Prostate gland (tissue), 2 donors: ENCODE measurements around the gene UBALD2. TPM values are rescaled to one million over a fixed set of nuclear protein-coding genes. Genes with fewer than 3 reads are reported as not detected.
A peak's percentile ranks its signal among the peaks of the same experiment; 100 is the strongest.
"Not testable (repeated sequence)": the region's sequence is repeated elsewhere in the genome, so short reads cannot be mapped to it uniquely, and the experiment has no call there.

Experiments
- DNase-seq: peaks from one replicate; pipeline ENCODE4 v3.0.0-alpha.2; 2019; ENCODE audit warnings: low spot score
- H3K27ac ChIP-seq, 2 donors: fragments of 200-600 bp; sonication (generic); 2 replicates each; pipeline ENCODE4 v1.5.1; 2017 to 2019
- H3K27me3 ChIP-seq: fragments of 200-600 bp; sonication (generic); replicated peaks from 2 replicates; pipeline ENCODE4 v1.5.1; 2019; ENCODE audit not compliant: insufficient read depth
- H3K36me3 ChIP-seq, 2 donors: fragments of 200-600 bp; sonication (generic); 1 replicate in 1 of 2; 2 replicates in 1 of 2; pipeline versions ENCODE4 v1.5.1 to v1.8.1; 2017 to 2019
- H3K4me1 ChIP-seq: fragments of 200-600 bp; sonication (generic); replicated peaks from 2 replicates; pipeline ENCODE4 v1.5.1; 2019
- H3K4me3 ChIP-seq, 2 donors: fragments of 200-600 bp; sonication (generic); 2 replicates each; pipeline ENCODE4 v1.5.1; 2017 to 2019
- H3K9me3 ChIP-seq: fragments of 200-600 bp; sonication (generic); 2 replicates; pipeline ENCODE4 v1.5.1; 2017
- POLR2A ChIP-seq: fragments of 450-650 bp; IDR thresholded peaks from one replicate; pipeline ENCODE4 v1.6.1; 2016; ENCODE audit warnings: antibody characterized with exemption, mild to moderate bottlenecking
- POLR2AphosphoS5 ChIP-seq: sonication (generic); formaldehyde crosslinking; IDR thresholded peaks from one replicate; pipeline ENCODE4 v1.6.1; 2017; ENCODE audit warnings: antibody characterized with exemption
- WGBS: methylation state at CpG from one replicate; pipeline ENCODE4 v1.1.5; 2018; 5-methylcytosine and 5-hydroxymethylcytosine counted together
- intact Hi-C: fragments of 100-400 bp; cut with DNase I; formaldehyde crosslinking; loops from one replicate; pipeline ENCODE4 v1.14.2; 2022
- total RNA-seq, 2 donors: library from RNA; depleted of rRNA; stranded (reverse); fragments of >200 nt; gene quantifications; one replicate each; pipeline ENCODE4 v1.1.0, GENCODE V29; 2016
- TF ChIP-seq, protein P1 (sequence below), 4 experiments: fragments of 200-600 bp in 2 of 4; fragments of 450-650 bp in 2 of 4; sonication (generic) in 2 of 4; IDR thresholded peaks; 1 replicate in 3 of 4; 2 replicates in 1 of 4; pipeline ENCODE4 v1.5.1; 2016 to 2019; ENCODE audit warnings: antibody characterized with exemption in 4 of 4, mild to moderate bottlenecking in 2 of 4, moderate library complexity in 2 of 4

Gene UBALD2
- total RNA-seq, 2 donors from 2014 or later = 19.4 to 19.7 TPM

DNA sequence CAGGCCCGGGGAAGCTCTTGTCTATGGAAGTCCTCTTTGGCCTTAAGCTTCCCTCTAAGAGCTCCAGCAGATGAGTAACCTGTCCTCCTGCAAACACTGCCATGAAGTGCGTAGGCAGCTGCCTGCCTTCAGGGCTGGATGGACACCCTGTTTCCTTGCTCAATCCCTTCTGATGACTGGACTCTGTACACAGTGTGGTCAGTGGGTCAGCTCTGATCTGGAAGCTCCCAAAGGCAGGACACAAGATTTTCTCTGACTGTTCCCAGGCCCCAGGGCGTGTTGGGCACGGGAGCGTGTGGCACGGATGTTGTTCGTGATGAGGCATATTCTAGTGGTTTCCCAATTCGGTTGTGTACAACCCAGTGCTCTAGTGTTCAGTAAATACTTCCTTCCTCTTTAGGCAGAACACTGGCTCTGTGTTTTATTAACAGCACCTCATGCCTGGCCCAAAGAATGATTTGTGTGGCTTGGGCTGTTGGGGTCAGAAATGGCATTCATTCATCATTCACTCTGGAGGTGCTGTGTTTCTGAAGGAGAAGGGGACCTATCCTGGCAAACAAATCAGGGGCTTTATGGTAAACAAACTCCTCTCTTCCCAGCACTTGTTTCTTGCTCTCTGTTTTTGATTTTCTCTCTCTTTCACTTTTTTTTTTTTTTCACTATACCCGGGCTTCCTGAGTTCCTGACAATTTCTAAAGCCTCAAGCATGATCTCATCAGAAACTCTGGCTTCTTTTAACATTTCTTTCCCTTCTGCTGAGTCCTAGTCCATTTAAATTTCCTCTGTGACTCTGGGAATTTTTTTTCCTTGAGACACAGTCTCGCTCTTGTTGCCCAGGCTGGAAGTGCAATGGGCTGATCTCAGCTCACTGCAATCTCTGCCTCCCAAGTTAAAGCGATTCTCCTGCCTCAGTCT is 12.9 kb upstream of the UBALD2 start:
- Histone ChIP-seq H3K4me1 (no peaks in the 10 kb centered on the region), H3K27ac (no peak overlapping the region), H3K4me3 (no peak overlapping the region), H3K36me3 (no peaks in the 10 kb centered on the region), H3K27me3 (no peaks in the 10 kb centered on the region), H3K9me3 (no peaks in the 10 kb centered on the region)
- intact Hi-C loops = no loop called here
- no peak for TF ChIP-seq POLR2A
- TF ChIP-seq, protein P1, sequence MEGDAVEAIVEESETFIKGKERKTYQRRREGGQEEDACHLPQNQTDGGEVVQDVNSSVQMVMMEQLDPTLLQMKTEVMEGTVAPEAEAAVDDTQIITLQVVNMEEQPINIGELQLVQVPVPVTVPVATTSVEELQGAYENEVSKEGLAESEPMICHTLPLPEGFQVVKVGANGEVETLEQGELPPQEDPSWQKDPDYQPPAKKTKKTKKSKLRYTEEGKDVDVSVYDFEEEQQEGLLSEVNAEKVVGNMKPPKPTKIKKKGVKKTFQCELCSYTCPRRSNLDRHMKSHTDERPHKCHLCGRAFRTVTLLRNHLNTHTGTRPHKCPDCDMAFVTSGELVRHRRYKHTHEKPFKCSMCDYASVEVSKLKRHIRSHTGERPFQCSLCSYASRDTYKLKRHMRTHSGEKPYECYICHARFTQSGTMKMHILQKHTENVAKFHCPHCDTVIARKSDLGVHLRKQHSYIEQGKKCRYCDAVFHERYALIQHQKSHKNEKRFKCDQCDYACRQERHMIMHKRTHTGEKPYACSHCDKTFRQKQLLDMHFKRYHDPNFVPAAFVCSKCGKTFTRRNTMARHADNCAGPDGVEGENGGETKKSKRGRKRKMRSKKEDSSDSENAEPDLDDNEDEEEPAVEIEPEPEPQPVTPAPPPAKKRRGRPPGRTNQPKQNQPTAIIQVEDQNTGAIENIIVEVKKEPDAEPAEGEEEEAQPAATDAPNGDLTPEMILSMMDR (IDR thresholded peaks at IDR 0.05) = no peak
- peak; percentile 34 for TF ChIP-seq POLR2AphosphoS5
- no peak for DNase-seq
- 72% methylated on average over 11 of the region's 11 CpGs for WGBS

- H3K4me3 ChIP-seq, H3K4me1 ChIP-seq, H3K36me3 ChIP-seq, H3K27ac ChIP-seq, DNase-seq, intact Hi-C loops, H3K9me3 ChIP-seq, H3K27me3 ChIP-seq: not testable (repeated sequence)
- 92% methylated on average over 23 of the region's 23 CpGs for WGBS
Observed at GRCh38 chr17:76252967-76253766, 12.0 kb upstream of the UBALD2 start.

GRCh38 chr17:76253841-76254240 is 11.3 kb upstream of the UBALD2 start:
- Histone ChIP-seq H3K4me1 (no peaks in the 10 kb centered on the region), H3K27me3 (no peaks in the 10 kb centered on the region), H3K27ac (no peak overlapping the region), H3K36me3 (no peaks in the 10 kb centered on the region), H3K9me3 (no peaks in the 10 kb centered on the region), H3K4me3 (no peak overlapping the region)
- no peak for DNase-seq
- intact Hi-C loops = no loop called here
- 84% methylated on average over 7 of the region's 7 CpGs for WGBS
- TF ChIP-seq POLR2A (no peak), POLR2AphosphoS5 (no peak)
- TF ChIP-seq, protein P1 (IDR thresholded peaks at IDR 0.05) = no peak

- intact Hi-C loops = no loop called here
- 86% methylated on average over 5 of the region's 5 CpGs for WGBS
- TF ChIP-seq POLR2AphosphoS5 = no peak
- TF ChIP-seq, protein P1 (IDR thresholded peaks at IDR 0.05) = no peak
- no peak for TF ChIP-seq POLR2A
- H3K36me3 ChIP-seq = no peaks in the 10 kb centered on the region
- DNase-seq = no peak
- no peak overlapping the region for H3K27ac ChIP-seq
- H3K27me3 ChIP-seq = no peaks in the 10 kb centered on the region
- H3K9me3 ChIP-seq = no peaks in the 10 kb centered on the region
- no peak overlapping the region for H3K4me3 ChIP-seq
- H3K4me1 ChIP-seq = no peaks in the 10 kb centered on the region
Observed at GRCh38 chr17:76254275-76254674, 10.9 kb upstream of the UBALD2 start.

DNA sequence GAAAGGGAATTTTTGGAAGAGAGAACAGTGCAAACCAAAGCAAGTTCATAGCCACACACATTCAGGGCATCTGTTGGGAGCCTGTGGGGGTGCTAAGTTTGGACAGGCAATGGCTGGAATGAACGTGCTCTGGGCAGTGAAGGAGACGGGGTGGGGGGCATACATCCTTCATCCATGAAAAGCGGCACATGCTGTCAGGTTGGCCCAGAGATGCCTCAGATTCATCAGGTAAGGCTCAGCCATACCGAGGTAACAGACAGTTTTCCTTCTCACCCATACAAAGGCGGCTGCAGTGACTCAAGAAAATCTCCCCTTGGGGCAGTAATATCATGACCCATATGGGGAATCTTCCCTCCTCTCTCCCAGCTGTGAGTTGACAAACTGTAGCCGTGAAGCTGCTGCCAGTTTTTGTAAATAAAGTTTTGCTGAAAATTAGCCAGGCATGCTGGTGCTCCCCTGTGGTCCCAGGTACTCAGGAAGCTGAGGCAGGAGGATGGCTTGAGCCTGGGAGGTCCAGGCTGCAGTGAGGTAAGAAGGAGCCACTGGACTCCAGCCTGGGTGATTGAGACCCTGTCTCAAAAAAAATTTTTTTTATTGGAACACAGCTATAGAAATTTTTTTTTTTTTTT is 9.2 kb upstream of the UBALD2 start:
- TF ChIP-seq POLR2A = no peak
- TF ChIP-seq, protein P1 (IDR thresholded peaks at IDR 0.05) = no peak
- no peak for TF ChIP-seq POLR2AphosphoS5
- DNase-seq = no peak
- Histone ChIP-seq H3K27ac (no peak overlapping the region), H3K4me1 (no peaks in the 10 kb centered on the region), H3K36me3 (no peaks in the 10 kb centered on the region), H3K27me3 (no peaks in the 10 kb centered on the region), H3K9me3 (no peaks in the 10 kb centered on the region), H3K4me3 (no peak overlapping the region)
- intact Hi-C loops = no loop called here
- WGBS = 64% methylated on average over 6 of the region's 6 CpGs

DNA sequence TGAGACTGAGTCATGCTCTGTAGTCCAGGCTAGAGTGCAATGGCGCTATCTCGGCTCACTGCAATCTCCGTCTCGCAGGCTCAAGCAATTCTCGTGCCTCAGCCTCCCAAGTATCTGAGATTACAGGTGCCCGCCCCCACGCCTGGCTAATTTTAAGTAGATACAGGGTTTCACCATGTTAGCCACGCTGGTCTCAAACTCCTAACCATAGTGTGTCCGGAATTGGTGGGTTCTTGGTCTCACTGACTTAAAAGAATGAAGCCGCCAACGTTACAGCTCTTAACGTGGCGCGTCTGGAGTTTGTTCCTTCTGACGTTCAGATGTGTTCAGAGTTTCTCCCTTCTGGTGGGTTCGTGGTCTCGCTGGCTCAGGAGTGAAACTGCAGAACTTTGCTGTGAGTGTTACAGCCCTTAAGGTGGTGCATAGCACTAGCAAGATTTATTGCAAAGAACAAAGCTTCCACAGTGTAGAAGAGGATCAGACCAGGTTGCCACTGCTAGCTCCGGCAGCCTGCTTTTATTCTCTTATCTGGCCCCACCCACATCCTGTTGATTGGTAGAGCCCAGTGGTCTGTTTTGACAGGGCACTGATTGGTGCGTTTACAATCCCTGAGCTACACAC is 8.6 kb upstream of the UBALD2 start:
- H3K27me3 ChIP-seq, H3K4me1 ChIP-seq, H3K4me3 ChIP-seq, DNase-seq, H3K36me3 ChIP-seq, intact Hi-C loops, H3K27ac ChIP-seq, H3K9me3 ChIP-seq: not testable (repeated sequence)
- WGBS = 86% methylated on average over 19 of the region's 19 CpGs
